Mesangial cell (primary cell): ENCODE measurements around the gene BSND. TPM values are rescaled to one million over a fixed set of nuclear protein-coding genes. Genes with fewer than 3 reads are reported as not detected.

ENCODE experiments used
- total RNA-seq: library from RNA; depleted of rRNA; stranded (reverse); fragments of >200 nt; gene quantifications from 2 replicates; pipeline ENCODE4 v1.2.3, GENCODE V29; 2015

Gene BSND
- not detected in 2 replicates for total RNA-seq

DNA sequence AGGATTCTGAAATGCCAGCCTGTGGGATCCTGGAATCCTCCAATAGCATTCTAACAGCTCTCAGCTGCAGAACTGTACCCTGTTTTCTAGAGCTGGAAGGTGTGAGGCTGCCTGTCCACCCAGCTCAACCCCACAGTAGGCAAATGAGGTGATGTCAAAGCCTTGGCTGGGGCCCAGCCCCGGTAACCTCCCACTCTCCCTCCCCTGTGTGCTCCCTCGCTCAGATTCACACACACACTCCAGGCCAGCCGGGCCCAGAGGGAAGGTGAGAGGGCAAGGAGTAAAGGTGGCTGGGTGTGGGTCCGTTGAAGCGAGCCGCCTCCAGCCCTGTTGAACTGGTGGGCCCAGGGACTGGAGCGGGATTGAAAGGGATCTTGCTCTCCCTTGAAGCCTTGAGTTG, at the start of gene BSND:
BSND (plus strand) TSS at position 257 of the 400 bp plus-strand sequence. CDS start 254 bp downstream, outside the sequence.

DNA sequence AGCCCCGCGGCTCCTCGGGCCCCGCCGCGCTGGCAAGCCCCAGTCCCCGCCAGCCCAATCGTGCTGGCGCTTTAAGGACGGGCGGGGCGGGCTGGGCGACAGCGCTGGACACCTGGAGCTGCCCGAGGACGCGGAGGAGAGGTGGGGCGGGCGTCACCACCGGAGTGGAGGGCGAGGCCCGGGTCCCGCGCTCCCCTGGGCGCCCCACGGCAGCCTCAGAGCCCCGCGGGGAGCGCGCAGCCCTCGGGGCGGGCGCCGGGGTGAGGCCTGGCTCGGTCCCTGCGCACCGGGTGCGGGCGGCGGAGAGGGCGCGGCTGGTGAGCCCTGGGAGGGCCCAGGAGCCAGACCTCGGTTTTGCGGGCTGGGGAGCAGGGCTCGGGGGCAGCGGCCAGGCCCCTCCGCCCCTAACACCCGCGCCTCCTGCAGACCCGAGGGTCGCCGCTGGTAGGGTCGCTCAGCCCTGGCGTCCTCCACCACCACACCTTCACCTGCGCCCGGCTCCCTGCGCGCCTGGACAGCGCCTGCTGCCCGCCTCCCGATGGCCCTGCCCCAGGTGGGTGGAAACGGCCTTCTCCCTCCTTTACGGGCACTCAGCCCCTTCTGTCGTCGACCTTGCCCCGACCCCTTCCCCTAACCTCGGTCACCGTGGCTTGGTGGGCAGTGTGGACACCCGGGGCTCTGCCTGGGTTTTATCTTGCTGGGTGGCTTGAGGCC, 18.0 kb upstream of the BSND start, which contains the start of gene TMEM61:
TMEM61 (plus strand) TSS at position 101 of the 714 bp plus-strand sequence; CDS start at position 539, 438 bp downstream.

DNA sequence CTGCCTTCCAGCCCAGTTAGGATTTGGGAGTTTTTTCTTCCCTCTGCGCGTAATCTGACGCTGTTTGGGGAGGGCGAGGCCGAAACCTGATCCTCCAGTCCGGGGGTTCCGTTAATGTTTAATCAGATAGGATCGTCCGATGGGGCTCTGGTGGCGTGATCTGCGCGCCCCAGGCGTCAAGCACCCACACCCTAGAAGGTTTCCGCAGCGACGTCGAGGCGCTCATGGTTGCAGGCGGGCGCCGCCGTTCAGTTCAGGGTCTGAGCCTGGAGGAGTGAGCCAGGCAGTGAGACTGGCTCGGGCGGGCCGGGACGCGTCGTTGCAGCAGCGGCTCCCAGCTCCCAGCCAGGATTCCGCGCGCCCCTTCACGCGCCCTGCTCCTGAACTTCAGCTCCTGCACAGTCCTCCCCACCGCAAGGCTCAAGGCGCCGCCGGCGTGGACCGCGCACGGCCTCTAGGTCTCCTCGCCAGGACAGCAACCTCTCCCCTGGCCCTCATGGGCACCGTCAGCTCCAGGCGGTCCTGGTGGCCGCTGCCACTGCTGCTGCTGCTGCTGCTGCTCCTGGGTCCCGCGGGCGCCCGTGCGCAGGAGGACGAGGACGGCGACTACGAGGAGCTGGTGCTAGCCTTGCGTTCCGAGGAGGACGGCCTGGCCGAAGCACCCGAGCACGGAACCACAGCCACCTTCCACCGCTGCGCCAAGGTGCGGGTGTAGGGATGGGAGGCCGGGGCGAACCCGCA, 40.8 kb downstream of the BSND start, which contains the start of gene PCSK9:
PCSK9 (plus strand) TSS at position 207 of the 741 bp plus-strand sequence; CDS start at position 497, 290 bp downstream.

Other genes with a start within 250 kb of the BSND start
- 5.5 and 9.0 TPM in 2 replicates for gene PARS2, start 234.4 kb upstream of the BSND start, total RNA-seq
- gene TTC22, start 197.6 kb upstream of the BSND start, total RNA-seq = under 0.01 and 0.76 TPM in 2 replicates
- 269 and 355 TPM in 2 replicates for gene DHCR24, start 111.7 kb upstream of the BSND start, total RNA-seq
- 0.89 TPM in 1 of 2 replicates, not detected in the other for gene TMEM61, start 18.3 kb upstream of the BSND start, total RNA-seq
- 20.0 and 20.9 TPM in 2 replicates for gene PCSK9, start 40.6 kb downstream of the BSND start, total RNA-seq
- 20.0 and 23.6 TPM in 2 replicates for gene USP24, start 216.4 kb downstream of the BSND start, total RNA-seq